HG03064 (cell line): ENCODE data around the gene PIP5K1C.
"Not testable (repeated sequence)": the region's sequence is repeated elsewhere in the genome, so short reads cannot be mapped to it uniquely, and the experiment has no call there.

ENCODE experiments used
- ATAC-seq: cut with Tn5 transposase; IDR thresholded peaks from one replicate; pipeline ENCODE4 v1.9.1; 2021; ENCODE audit warnings: low read depth; ENCODE audit not compliant: unreplicated experiment

The PIP5K1C gene

DNA sequence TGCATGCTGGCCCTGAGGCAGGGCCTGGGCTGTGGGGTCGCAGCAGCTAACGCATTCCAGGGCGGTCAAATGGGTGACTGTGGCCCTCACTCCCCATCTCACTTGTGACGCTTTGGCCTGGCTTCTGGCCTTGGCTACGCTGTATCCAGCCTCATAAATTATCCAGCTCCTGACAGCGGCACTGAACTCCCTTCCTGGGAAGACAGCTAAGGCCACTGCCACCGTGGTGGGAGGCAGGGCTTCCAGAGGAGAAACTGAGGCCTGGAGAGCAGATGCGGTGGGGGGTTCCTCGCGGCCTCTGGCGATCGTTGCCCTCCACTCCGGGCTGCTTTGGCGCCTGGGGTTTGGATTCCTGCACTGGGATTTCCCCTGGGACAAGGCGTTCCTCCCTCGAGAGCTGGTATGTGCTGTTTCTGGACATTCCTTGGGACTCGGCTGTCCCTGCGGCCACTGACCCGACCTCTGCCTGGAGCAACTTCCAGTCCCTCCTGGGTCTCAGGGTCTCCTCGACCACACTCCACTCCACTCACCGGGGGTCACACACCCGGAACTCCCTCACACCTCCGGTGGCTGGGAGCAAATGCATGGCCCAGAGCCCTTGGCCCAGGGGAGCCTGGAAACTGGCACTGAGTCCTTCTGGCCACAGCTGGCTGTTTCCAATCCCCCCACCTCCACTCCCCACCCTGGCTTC is 97.0 kb downstream of the PIP5K1C start:
- ATAC-seq = no peak

- no peak for ATAC-seq
These were observed 99.2 kb downstream of the PIP5K1C start for GRCh38 chr19:3601021-3601420.

DNA sequence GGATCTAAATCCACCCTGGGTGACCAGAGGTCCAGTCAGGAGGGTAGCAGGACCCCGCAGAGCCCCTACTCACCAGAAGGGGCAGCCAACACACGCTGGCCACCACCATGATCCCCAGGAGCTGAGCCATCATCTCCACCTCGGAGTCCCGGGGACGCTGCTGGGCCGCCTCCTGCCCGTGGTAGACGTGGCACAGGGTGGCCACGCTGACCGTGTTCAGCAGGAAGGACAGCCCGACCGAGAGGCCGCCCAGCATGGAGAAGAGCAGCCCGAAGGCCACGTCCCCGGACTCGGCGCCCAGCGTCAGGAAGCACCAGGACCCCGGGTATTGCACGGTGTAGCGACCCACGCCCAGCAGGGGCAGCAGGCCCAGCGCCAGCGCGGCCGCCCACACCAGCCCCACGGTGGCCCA is 100.5 kb downstream of the PIP5K1C start:
- no peak for ATAC-seq

DNA sequence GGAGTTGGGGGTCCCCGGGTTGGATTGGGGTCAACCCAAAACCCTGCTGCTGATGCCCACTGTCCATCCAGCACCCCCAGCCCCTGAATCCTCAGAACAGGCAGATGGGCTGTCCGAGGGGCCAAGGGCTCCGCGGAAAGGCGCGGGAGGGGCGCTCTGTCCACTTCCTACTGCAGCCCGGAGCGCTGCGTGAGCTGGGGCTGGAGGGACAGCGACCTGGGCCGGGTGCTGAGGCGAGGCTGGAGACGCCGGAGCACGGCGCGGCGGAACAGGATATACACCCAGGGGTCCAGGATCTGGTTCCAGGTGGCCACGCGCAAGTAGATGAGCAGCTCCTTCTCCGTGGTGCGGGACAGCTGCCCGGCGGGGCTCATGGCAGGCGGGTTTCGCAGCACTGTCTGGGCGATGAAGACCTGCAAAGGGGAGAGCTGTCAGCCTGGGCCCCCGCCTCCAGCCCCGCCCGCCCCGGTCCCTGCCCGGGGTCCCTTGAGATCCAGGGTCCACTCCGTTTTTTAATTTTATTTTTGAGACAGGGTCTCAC is 104.7 kb downstream of the PIP5K1C start:
- no peak for ATAC-seq

DNA sequence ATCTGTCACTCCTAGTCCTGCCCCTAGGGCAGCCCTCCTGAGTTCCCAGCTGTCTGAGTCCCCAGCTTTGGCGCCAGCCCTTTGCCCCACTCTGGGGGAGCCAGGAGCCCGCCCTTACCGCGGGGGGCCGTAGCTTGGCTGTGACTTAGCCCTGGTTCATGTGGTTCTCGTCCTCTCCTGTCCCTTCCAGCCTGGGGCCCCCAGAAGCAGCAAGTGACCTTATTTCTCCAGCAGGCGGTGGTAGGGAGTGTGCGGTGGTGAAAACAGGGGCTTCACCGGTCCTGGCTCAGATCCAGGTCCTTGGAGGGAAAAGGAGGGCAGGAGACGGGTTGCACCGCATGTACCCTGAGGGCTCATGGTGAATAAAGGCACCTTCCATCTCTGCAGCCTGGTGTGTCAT is 107.1 kb downstream of the PIP5K1C start:
- ATAC-seq = no peak

DNA sequence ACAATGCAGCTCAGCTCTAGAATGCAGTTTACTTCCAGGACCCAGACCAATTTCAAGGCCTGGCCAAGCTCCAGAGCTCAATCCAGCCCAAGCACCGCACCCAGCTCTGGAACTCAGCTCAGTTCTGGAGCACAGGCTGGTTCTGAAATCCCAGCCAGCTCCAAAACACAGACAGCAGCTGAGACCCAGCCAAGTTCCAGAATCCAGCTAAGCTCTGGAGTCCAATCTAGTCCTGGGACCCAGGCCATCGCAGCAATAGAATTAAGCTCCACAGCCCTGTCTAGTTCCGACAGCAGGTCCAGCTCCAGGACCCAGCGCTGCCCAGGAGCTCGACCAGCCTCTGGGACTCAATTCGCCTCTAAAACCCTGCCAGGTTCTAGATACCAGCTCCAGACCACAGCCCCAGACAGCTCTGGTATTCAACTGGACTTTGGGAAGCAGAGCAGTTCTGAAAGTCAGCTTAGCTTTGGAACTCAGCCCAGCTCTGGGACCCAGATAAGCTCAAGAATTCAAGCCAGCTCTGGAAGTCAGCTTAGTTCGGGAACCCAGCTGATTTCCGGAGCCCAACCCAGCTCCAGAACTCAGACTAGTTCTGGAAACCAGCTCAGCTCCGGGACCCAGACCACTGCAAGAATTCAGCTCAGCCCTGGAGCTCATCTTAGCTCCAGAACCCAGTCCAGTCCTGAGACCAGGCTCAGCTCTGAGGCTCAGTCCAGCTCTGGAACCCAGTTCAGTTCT is 108.2 kb downstream of the PIP5K1C start:
- ATAC-seq = no peak

GRCh38 chr19:3590991-3591659 is 109.1 kb downstream of the PIP5K1C start:
- no peak for ATAC-seq

- ATAC-seq = no peak
These were observed 110.3 kb downstream of the PIP5K1C start for GRCh38 chr19:3589949-3590348.

- no peak for ATAC-seq
These were observed 110.8 kb downstream of the PIP5K1C start for GRCh38 chr19:3589439-3589838.

GRCh38 chr19:3586707-3587346 is 113.4 kb downstream of the PIP5K1C start:
- no peak for ATAC-seq

DNA sequence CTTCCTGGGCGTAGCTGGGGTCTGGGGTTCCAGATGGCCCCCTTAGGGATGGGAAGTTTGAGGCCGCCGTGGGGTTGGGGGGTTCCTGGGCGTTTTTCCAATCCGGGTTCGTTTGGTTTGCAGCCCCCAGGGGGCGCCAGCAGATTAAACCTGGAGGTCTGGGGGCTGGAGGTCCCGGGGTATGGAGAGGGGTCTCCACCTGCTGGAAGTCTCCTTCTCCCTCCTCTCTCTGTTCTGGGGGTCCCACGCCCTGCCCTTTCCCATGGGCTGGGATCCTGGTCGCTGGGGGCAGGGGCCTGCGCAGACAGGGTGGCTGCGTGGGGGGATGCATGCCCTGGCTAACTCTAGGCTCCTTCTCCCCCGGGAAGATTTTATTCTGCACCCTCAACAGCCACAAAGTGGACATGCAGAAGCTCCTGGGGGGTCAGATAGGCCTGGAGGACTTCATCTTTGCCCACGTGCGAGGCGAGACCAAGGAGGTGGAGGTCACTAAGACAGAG is 114.1 kb downstream of the PIP5K1C start:
- ATAC-seq = no peak

DNA sequence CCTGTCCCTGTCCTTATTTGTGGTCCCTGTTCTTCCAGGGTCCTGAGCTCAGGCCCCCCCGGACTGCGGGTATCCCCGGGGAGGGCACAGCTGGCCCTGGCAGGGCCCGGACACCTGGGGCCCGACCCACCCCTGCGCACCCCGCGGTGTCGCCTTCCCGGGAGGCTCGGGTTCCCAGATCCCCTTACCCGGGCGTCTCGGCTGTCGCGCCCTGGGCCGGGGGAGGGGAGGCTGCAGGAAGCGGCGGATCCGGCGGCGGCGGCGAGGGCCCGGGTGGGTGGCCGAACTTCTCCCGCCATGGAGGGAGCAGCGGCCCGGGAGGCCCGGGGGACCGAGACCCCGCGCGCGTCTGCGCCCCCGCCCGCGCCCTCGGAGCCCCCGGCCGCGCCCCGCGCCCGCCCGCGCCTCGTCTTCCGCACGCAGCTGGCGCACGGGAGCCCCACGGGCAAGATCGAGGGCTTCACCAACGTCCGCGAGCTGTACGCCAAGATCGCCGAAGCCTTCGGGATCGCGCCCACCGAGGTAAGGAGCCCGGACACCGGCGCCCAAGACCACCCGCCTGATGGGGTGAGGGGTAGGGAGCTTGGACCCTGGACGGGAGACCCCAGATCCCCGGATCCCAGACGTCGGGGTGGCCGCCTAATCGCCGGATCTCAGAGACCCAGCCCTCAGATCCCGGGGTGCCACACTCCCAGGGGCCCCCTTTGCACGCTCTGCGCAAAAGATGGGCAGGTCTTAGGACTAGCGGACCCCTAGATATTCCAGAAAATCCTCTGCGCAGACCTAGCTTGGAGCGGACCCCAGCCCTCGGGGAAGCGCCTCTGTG is 114.8 kb downstream of the PIP5K1C start, which contains the start of gene GIPC3:
Gene GIPC3 (plus strand): TSS at position 178 of the 826 bp plus-strand sequence. CDS start 120 bp downstream, at position 298.
- ATAC-seq = no peak

DNA sequence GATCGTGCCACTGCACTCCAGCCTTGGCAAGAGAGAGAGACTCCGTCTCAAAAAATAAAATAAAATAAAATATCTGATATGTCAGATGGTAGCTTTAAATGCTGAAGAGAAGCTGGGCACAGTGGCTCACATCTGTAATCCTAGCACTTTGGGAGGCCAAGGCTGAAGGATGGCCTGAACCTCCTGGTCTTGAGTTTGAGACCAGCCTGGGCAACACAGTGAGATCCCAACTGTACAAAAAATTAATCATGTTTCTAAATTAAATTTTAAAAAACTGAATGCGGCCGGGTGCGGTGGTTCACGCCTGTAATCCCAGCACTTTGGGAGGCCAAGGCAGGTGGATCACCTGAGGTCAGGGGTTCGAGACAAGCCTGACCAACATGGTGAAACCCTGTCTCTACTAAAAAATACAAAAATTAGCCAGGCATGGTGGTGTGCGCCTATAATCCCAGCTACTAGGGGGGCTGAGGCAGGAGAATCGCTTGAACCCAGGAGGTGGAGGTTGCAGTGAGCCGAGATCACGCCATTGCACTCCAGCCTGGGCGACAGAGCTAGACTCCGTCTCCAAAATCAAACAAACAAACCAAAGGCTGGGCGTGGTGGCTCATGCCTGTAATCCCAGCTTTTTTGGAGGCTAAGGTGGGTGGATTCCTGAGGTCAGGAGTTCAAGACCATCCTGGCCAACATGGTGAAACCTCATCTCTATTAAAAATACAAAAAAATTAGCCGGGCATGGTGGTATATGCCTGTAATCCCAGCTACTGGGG is 116.0 kb downstream of the PIP5K1C start:
- not testable (repeated sequence) for ATAC-seq

DNA sequence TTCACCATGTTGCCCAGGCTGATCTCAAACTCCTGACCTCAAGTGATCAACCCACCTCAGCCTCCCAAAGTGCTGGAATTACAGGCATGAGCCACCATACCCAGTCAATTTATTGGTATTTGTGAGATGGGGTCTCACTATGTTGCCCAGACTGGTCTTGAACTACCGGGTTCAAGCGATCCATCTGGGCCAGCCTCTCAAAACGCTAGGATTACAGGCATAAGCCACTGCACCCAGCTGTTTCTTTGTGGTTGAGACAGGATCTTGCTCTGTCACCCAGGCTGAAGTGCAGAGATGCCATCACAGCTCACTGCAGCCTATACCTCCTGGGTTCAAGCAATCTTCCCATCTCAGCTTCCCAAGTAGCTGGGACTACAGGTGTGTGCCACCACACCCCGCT is 118.5 kb downstream of the PIP5K1C start:
- not testable (repeated sequence) for ATAC-seq
